Spleen (tissue), 11 donors: ENCODE measurements around the gene USP54. TPM values are rescaled to one million over a fixed set of nuclear protein-coding genes. Genes with fewer than 3 reads are reported as not detected.

Experiments
- DNase-seq: peaks from one replicate; pipeline ENCODE4 v3.0.0-alpha.2; 2020
- H3K27ac ChIP-seq, 8 donors: fragments of 200-600 bp; sonication (generic) in 7 of 8; 1 replicate in 4 of 8; 2 replicates in 4 of 8; pipeline versions ENCODE4 v1.5.0 to v1.8.0; 2016 to 2021; ENCODE audit warnings: inconsistent platforms in 4 of 8, mild to moderate bottlenecking in 4 of 8, moderate library complexity in 1 of 8
- H3K27me3 ChIP-seq, 7 donors: fragments of 200-600 bp; sonication (generic) in 6 of 7; replicated peaks in 1 of 7; 1 replicate in 4 of 7; 2 replicates in 3 of 7; pipeline versions ENCODE4 v1.5.0 to v1.8.0; 2016 to 2021; ENCODE audit warnings: inconsistent platforms in 3 of 7, mild to moderate bottlenecking in 1 of 7
- H3K36me3 ChIP-seq, 6 donors: fragments of 200-600 bp; sonication (generic) in 5 of 6; 1 replicate in 4 of 6; 2 replicates in 2 of 6; pipeline versions ENCODE4 v1.5.0 to v1.8.0; 2016 to 2021; ENCODE audit warnings: inconsistent platforms in 2 of 6
- H3K4me1 ChIP-seq, 6 donors: fragments of 200-600 bp; sonication (generic) in 5 of 6; 1 replicate in 3 of 6; 2 replicates in 3 of 6; pipeline versions ENCODE4 v1.5.0 to v1.8.0; 2016 to 2021; ENCODE audit warnings: inconsistent platforms in 3 of 6
- H3K4me3 ChIP-seq, 8 donors: fragments of 200-600 bp; sonication (generic) in 7 of 8; 1 replicate in 4 of 8; 2 replicates in 4 of 8; pipeline versions ENCODE4 v1.5.0 to v1.8.0; 2016 to 2021; ENCODE audit warnings: inconsistent platforms in 4 of 8, mild to moderate bottlenecking in 4 of 8, moderate library complexity in 2 of 8
- H3K9me3 ChIP-seq, 8 donors: fragments of 200-600 bp; sonication (generic) in 7 of 8; 1 replicate in 4 of 8; 2 replicates in 4 of 8; pipeline versions ENCODE4 v1.5.0 to v1.8.0; 2016 to 2021; ENCODE audit warnings: inconsistent platforms in 4 of 8
- POLR2A ChIP-seq, 3 donors: fragments of 450-650 bp; IDR thresholded peaks; one replicate each; pipeline ENCODE4 v1.5.1; 2017; ENCODE audit warnings: antibody characterized with exemption in 3 of 3, mild to moderate bottlenecking in 1 of 3
- POLR2AphosphoS5 ChIP-seq, 3 donors: sonication (generic); formaldehyde crosslinking; IDR thresholded peaks; one replicate each; pipeline ENCODE4 v1.5.1; 2017; ENCODE audit warnings: antibody characterized with exemption in 3 of 3
- WGBS, 5 donors: extraction: QIAGEN DNeasy Blood & Tissue Kit in 3 of 5; methylation state at CpG; one replicate each; pipeline versions ENCODE4 v1.1.5 to v1.1.7; 2013 to 2018; 5-methylcytosine and 5-hydroxymethylcytosine counted together
- intact Hi-C: fragments of 100-400 bp; cut with DNase I; formaldehyde crosslinking; loops from one replicate; pipeline ENCODE4 v1.15.0; 2023; ENCODE audit warnings: low total_unique reads
- polyA plus RNA-seq, 3 donors: library from polyadenylated mRNA; stranded (reverse); fragments of 200-250 nt; gene quantifications; one replicate each; pipeline ENCODE4 v1.2.1, GENCODE V29; 2013
- total RNA-seq, 7 donors: library from RNA; depleted of rRNA in 3 of 7; stranded (reverse); fragments of >200 nt in 3 of 7; fragmentation: NEBNext Ultra II Directional in 4 of 7; extraction: Animal tissue kit (Norgen Biotek cat#: 25700) in 4 of 7; gene quantifications; one replicate each; pipeline versions ENCODE4 v1.1.0 to v1.2.1, GENCODE V29; 2016 to 2021
- TF ChIP-seq, protein P1 (sequence below), 11 experiments: fragments of 200-600 bp in 7 of 11; fragments of 450-650 bp in 4 of 11; sonication (generic) in 4 of 11; IDR thresholded peaks in 8 of 11; conservative IDR thresholded peaks in 3 of 11; 1 replicate in 7 of 11; 2 replicates in 4 of 11; pipeline versions ENCODE4 v1.4.0 to v1.8.0; 2016 to 2021; ENCODE audit warnings: antibody characterized with exemption in 11 of 11, inconsistent platforms in 4 of 11, mild to moderate bottlenecking in 1 of 11
- donor health status: healthy with polysubstance abuse.
- donor health status: DM: no; HTN: no; CAD: no; lungs with moderate emphysema.
- donor health status: DM: no; HTN: no; CAD: no.
- donor health status: Bipolar disorder and iron deficiency.
- donor health status: healthy.
- donor health status: DM: no; HTN: no; CAD: no.
- donor health status: DM: yes; HTN: yes; CAD: no.

The USP54 gene
- total and polyA plus RNA-seq, 10 donors: 1.1 to 16.8 (median 8.9) TPM

GRCh38 chr10:73494877-73495225 lies 96.3 kb downstream of the USP54 start:
- peaks cover 37 to 75% (median 52%) of the 10 kb centered on the region in 6 donors for H3K4me1 ChIP-seq
- DNase-seq: no peak
- H3K9me3 ChIP-seq: no peaks in the 10 kb centered on the region
- H3K4me3 ChIP-seq: peak overlapping the region; percentile 66 to 94 (median 76)
- TF ChIP-seq POLR2A (IDR thresholded peaks at IDR 0.05): no peak
- TF ChIP-seq, protein P1, sequence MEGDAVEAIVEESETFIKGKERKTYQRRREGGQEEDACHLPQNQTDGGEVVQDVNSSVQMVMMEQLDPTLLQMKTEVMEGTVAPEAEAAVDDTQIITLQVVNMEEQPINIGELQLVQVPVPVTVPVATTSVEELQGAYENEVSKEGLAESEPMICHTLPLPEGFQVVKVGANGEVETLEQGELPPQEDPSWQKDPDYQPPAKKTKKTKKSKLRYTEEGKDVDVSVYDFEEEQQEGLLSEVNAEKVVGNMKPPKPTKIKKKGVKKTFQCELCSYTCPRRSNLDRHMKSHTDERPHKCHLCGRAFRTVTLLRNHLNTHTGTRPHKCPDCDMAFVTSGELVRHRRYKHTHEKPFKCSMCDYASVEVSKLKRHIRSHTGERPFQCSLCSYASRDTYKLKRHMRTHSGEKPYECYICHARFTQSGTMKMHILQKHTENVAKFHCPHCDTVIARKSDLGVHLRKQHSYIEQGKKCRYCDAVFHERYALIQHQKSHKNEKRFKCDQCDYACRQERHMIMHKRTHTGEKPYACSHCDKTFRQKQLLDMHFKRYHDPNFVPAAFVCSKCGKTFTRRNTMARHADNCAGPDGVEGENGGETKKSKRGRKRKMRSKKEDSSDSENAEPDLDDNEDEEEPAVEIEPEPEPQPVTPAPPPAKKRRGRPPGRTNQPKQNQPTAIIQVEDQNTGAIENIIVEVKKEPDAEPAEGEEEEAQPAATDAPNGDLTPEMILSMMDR (IDR thresholded peaks at IDR 0.05 in 8 of 11, conservative IDR thresholded peaks at IDR 0.05 in 3 of 11): no peak
- no peak for TF ChIP-seq POLR2AphosphoS5 (IDR thresholded peaks at IDR 0.05)
- H3K27me3 ChIP-seq: no peaks in the 10 kb centered on the region
- intact Hi-C loops: no loop called here
- H3K36me3 ChIP-seq: peaks cover 0 to 18% (median 0%) of the 10 kb centered on the region in 6 donors
- WGBS, 5 donors: 0 to 2% (median 0%) methylated on average over 2 of the region's 2 CpGs
- peak overlapping the region; percentile 83 to 99 (median 98) for H3K27ac ChIP-seq

DNA sequence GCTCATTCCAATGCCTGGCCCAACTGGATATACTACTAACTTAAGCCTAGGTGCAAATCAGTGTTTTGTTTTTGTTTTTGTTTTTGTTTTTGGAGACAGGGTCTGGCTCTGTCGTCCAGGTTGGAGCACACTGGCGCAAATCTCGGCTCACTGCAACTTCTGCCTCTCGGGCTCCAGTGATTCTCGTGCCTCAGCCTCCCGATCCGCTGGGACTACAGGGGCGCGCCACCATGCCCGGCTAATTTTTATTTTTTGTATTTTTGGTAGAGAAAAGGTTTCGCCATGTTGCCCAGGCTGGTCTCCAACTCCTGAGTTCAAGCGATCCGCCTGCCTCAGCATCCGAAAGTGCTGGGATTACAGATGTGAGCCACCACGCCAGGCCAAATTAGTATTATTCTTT lies 96.9 kb downstream of the USP54 start:
- Histone ChIP-seq H3K4me3 (peak overlapping the region in 7 of 8 donors; percentile 66 to 94 (median 77)), H3K36me3 (peaks cover 0 to 19% (median 0%) of the 10 kb centered on the region in 6 donors), H3K27me3 (no peaks in the 10 kb centered on the region), H3K9me3 (no peaks in the 10 kb centered on the region), H3K27ac (peak overlapping the region in 5 of 8 donors; percentile 95 to 99 (median 97)), H3K4me1 (peaks cover 37 to 82% (median 56%) of the 10 kb centered on the region in 6 donors)
- TF ChIP-seq POLR2A (IDR thresholded peaks at IDR 0.05) (no peak), POLR2AphosphoS5 (IDR thresholded peaks at IDR 0.05) (no peak)
- TF ChIP-seq, protein P1 (IDR thresholded peaks at IDR 0.05 in 8 of 11, conservative IDR thresholded peaks at IDR 0.05 in 3 of 11): no peak
- no peak for DNase-seq
- WGBS, 5 donors: 90 to 95% (median 93%) methylated on average over 15 of the region's 15 CpGs
- intact Hi-C loops: no loop called here

DNA sequence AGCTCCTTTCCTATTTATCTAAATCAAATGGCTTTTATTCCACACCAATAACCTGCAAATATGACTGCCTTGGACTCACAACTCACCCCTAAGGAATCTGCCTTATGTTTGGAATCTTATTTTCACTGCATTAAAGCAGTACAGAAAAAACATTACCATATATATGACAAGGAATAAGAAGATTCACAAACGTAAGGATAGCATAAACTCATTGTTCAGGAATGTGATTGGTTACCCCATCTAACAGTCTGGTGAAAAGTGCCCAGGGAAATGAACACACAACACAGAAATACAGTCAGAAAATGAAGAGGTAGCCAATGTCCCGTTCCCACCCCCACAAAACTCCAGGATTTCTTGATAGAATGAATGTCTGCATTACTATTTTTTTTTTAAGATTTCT lies 97.4 kb downstream of the USP54 start:
- intact Hi-C loops: no loop called here
- Histone ChIP-seq H3K9me3 (no peaks in the 10 kb centered on the region), H3K27ac (peak overlapping the region in 3 of 8 donors; percentile 95 to 99 (median 97)), H3K27me3 (no peaks in the 10 kb centered on the region), H3K36me3 (peaks cover 0 to 17% (median 0%) of the 10 kb centered on the region in 6 donors), H3K4me3 (peak overlapping the region in 2 of 8 donors; percentile 71 to 91), H3K4me1 (peaks cover 37 to 86% (median 58%) of the 10 kb centered on the region in 6 donors)
- DNase-seq: no peak
- TF ChIP-seq POLR2AphosphoS5 (IDR thresholded peaks at IDR 0.05): no peak
- TF ChIP-seq, protein P1 (IDR thresholded peaks at IDR 0.05 in 8 of 11, conservative IDR thresholded peaks at IDR 0.05 in 3 of 11): no peak
- TF ChIP-seq POLR2A (IDR thresholded peaks at IDR 0.05): no peak
- WGBS, 5 donors: 45 to 74% (median 59%) methylated on average over 2 of the region's 2 CpGs

- Histone ChIP-seq H3K4me3 (no peak overlapping the region), H3K36me3 (peaks cover 0 to 54% (median 10%) of the 10 kb centered on the region in 6 donors), H3K27me3 (no peaks in the 10 kb centered on the region), H3K9me3 (no peaks in the 10 kb centered on the region), H3K4me1 (peaks cover 5 to 39% (median 11%) of the 10 kb centered on the region in 6 donors), H3K27ac (no peak overlapping the region)
- intact Hi-C loops: no loop called here
- DNase-seq: no peak
- TF ChIP-seq POLR2AphosphoS5 (IDR thresholded peaks at IDR 0.05): no peak
- TF ChIP-seq POLR2A (IDR thresholded peaks at IDR 0.05): no peak
- TF ChIP-seq, protein P1 (IDR thresholded peaks at IDR 0.05 in 8 of 11, conservative IDR thresholded peaks at IDR 0.05 in 3 of 11): no peak
- 94 to 99% (median 98%) methylated on average over 4 of the region's 4 CpGs for WGBS, 5 donors
Measured at GRCh38 chr10:73486601-73487000, 104.5 kb downstream of the USP54 start.
